ENCODE data around the gene CDH23. TPM values are rescaled to one million over a fixed set of nuclear protein-coding genes. Genes with fewer than 3 reads are reported as not detected.

CDH23 gene
- total RNA-seq, 1 experiment from 2014 or later: 7.8 TPM

- no peak for DNase-seq
- H4K20me1 ChIP-seq (ENCODE audit: insufficient read depth): no peaks in the 10 kb centered on the region
- H3K4me3 ChIP-seq: no peak overlapping the region
- no peaks in the 10 kb centered on the region for H3F3A ChIP-seq (ENCODE audit: insufficient read depth, low read depth)
- intact Hi-C loops (cut with micrococcal nuclease; ENCODE audit: unreplicated experiment): loop anchor here (2.0 kb wide), 1 partner anchor 143 kb away; no protein-coding TSS in a partner anchor
- no peaks in the 10 kb centered on the region for H3K36me3 ChIP-seq (ENCODE audit: low read depth)
- no peaks in the 10 kb centered on the region for H3K9me2 ChIP-seq (ENCODE audit: insufficient read depth)
- no peak overlapping the region for H3K4me2 ChIP-seq
- CTCF ChIA-PET: interaction anchor here (0.6 to 2.6 kb wide), 7 partner anchors 9 to 388 kb away, joined by 4 to 8 read pairs (median 5); partner anchors contain the start of gene SLC29A3
- H3K4me1 ChIP-seq (replicated peaks; ENCODE audit: insufficient read depth): peaks cover 6% of the 10 kb centered on the region; the same call in 1 of the 2 replicates
- no peak overlapping the region for H3K27ac ChIP-seq
- TF ChIP-seq CTCF (conservative IDR thresholded peaks at IDR 0.05) (no peak), EZH2 (IDR thresholded peaks at IDR 0.05; ENCODE audit: low read depth) (no peak)
- H2AFZ ChIP-seq: no peak overlapping the region
- H3K79me2 ChIP-seq (ENCODE audit: low read depth): no peaks in the 10 kb centered on the region
- H3K27me3 ChIP-seq (ENCODE audit: insufficient read depth, low read depth): no peaks in the 10 kb centered on the region
- no peaks in the 10 kb centered on the region for H3K9me3 ChIP-seq (ENCODE audit: insufficient read depth, low read depth)
- BruUV-seq (replicated peaks): no TSS peak
- POLR2A ChIA-PET (ENCODE audit: unreplicated experiment): no interaction called here
Observed at GRCh38 chr10:71707240-71707789, 310.6 kb downstream of the CDH23 start.

- no peaks in the 10 kb centered on the region for H3K9me3 ChIP-seq (ENCODE audit: insufficient read depth, low read depth)
- peak; percentile 97 for TF ChIP-seq CTCF (conservative IDR thresholded peaks at IDR 0.05)
- TF ChIP-seq EZH2 (IDR thresholded peaks at IDR 0.05; ENCODE audit: low read depth): no peak
- intact Hi-C loops (cut with micrococcal nuclease; ENCODE audit: unreplicated experiment): loop anchor here (1.0 to 2.0 kb wide), 4 partner anchors 138 to 394 kb away; partner anchors contain the start of gene CDH23
- peaks cover 6% of the 10 kb centered on the region; the same call in 1 of the 2 replicates for H3K4me1 ChIP-seq (replicated peaks; ENCODE audit: insufficient read depth)
- no peaks in the 10 kb centered on the region for H4K20me1 ChIP-seq (ENCODE audit: insufficient read depth)
- no peaks in the 10 kb centered on the region for H3K27me3 ChIP-seq (ENCODE audit: insufficient read depth, low read depth)
- H3K79me2 ChIP-seq (ENCODE audit: low read depth): no peaks in the 10 kb centered on the region
- H3K4me2 ChIP-seq: no peak overlapping the region
- no peak overlapping the region for H3K4me3 ChIP-seq
- H3K27ac ChIP-seq: no peak overlapping the region
- 0 out of 2 replicates have a peak, but pooled peaks cover under 1% of the 10 kb centered on the region for H3F3A ChIP-seq (ENCODE audit: insufficient read depth, low read depth)
- POLR2A ChIA-PET (ENCODE audit: unreplicated experiment): no interaction called here
- peak in 1 of 2 experiments; percentile 69 for DNase-seq
- BruUV-seq (replicated peaks): no TSS peak
- H3K9me2 ChIP-seq (ENCODE audit: insufficient read depth): no peaks in the 10 kb centered on the region
- CTCF ChIA-PET: interaction anchor here (0.6 to 2.6 kb wide), 19 partner anchors 10 to 414 kb away, joined by 3 to 8 read pairs (median 4); partner anchors contain the start of genes SLC29A3 and VSIR
- H2AFZ ChIP-seq: no peak overlapping the region
- H3K36me3 ChIP-seq (ENCODE audit: low read depth): no peaks in the 10 kb centered on the region
Observed at GRCh38 chr10:71708301-71708703, 311.6 kb downstream of the CDH23 start.

- Histone ChIP-seq H3K4me2 (no peak overlapping the region), H3K36me3 (ENCODE audit: low read depth) (no peaks in the 10 kb centered on the region), H3F3A (ENCODE audit: insufficient read depth, low read depth) (peaks cover 6% of the 10 kb centered on the region; the same call in 1 of the 2 replicates), H3K9me3 (ENCODE audit: insufficient read depth, low read depth) (no peaks in the 10 kb centered on the region), H3K79me2 (ENCODE audit: low read depth) (no peaks in the 10 kb centered on the region), H3K4me1 (replicated peaks; ENCODE audit: insufficient read depth) (peaks cover 14% of the 10 kb centered on the region), H3K27me3 (ENCODE audit: insufficient read depth, low read depth) (no peaks in the 10 kb centered on the region), H2AFZ (no peak overlapping the region), H3K27ac (no peak overlapping the region), H3K9me2 (ENCODE audit: insufficient read depth) (no peaks in the 10 kb centered on the region), H3K4me3 (no peak overlapping the region), H4K20me1 (ENCODE audit: insufficient read depth) (no peaks in the 10 kb centered on the region)
- intact Hi-C loops (cut with micrococcal nuclease; ENCODE audit: unreplicated experiment): loop anchor here (1.0 to 2.0 kb wide), 4 partner anchors 139 to 395 kb away; partner anchors contain the start of gene CDH23
- DNase-seq: no peak
- TF ChIP-seq EZH2 (IDR thresholded peaks at IDR 0.05; ENCODE audit: low read depth) (no peak), CTCF (conservative IDR thresholded peaks at IDR 0.05) (no peak)
- POLR2A ChIA-PET (ENCODE audit: unreplicated experiment): no interaction called here
- BruUV-seq (replicated peaks): no TSS peak
- CTCF ChIA-PET: interaction anchor here (0.6 to 2.6 kb wide), 10 partner anchors 14 to 399 kb away, joined by 3 to 7 read pairs (median 4); partner anchors contain the start of gene VSIR
Observed at GRCh38 chr10:71708897-71709882, 312.5 kb downstream of the CDH23 start.
